PC-3 (cell line): ENCODE measurements around the gene CNTRL.

Experiments used
- EZH2 ChIP-seq: fragments of 300-600 bp; sonication (generic); IDR thresholded peaks from one replicate; pipeline ENCODE4 v1.6.1; 2017; ENCODE audit warnings: antibody characterized with exemption, mild to moderate bottlenecking, low read length; ENCODE audit not compliant: unreplicated experiment
- TF ChIP-seq, protein P1 (sequence below): fragments of 300-600 bp; sonication (generic); conservative IDR thresholded peaks from 2 replicates; pipeline ENCODE4 v1.5.1; 2017; ENCODE audit warnings: antibody characterized with exemption, low read depth, mild to moderate bottlenecking, low read length

- TF ChIP-seq, protein P1, sequence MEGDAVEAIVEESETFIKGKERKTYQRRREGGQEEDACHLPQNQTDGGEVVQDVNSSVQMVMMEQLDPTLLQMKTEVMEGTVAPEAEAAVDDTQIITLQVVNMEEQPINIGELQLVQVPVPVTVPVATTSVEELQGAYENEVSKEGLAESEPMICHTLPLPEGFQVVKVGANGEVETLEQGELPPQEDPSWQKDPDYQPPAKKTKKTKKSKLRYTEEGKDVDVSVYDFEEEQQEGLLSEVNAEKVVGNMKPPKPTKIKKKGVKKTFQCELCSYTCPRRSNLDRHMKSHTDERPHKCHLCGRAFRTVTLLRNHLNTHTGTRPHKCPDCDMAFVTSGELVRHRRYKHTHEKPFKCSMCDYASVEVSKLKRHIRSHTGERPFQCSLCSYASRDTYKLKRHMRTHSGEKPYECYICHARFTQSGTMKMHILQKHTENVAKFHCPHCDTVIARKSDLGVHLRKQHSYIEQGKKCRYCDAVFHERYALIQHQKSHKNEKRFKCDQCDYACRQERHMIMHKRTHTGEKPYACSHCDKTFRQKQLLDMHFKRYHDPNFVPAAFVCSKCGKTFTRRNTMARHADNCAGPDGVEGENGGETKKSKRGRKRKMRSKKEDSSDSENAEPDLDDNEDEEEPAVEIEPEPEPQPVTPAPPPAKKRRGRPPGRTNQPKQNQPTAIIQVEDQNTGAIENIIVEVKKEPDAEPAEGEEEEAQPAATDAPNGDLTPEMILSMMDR: no peak
- TF ChIP-seq EZH2: no peak
These were observed 65.4 kb downstream of the CNTRL start for GRCh38 chr9:121140162-121140561.
